Measurements from ENCODE around the gene MDFIC. TPM values are rescaled to one million over a fixed set of nuclear protein-coding genes. Genes with fewer than 3 reads are reported as not detected.

MDFIC gene
- total and polyA plus RNA-seq, 2 donors (not counting 1 experiment from before 2014, with no cell fraction given) = 19.6 to 66.1 TPM

DNA sequence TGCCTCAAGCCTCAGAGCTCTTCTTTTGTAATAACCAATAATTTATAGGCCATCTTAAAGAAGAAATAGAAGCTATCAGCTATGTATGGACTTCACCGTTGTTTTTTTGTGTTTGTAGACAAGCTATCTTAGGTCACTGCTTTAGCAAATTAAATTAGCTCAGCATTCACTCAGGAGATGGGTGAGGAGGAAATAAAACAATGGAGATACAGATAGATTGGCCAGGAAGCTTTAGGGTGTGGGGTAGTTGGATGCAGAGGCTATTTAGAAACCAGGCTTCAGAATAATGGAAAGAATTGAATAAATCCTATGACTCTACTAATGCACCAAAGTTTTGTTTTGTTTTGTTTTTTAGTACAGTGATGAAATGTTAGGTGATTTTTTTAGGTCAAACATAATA, 66.1 kb downstream of the MDFIC start:
- whole genome bisulfite sequencing (ENCODE audit: insufficient coverage) = no CpG with 5 or more reads among the region's 1 CpG
- peaks cover 4% of the 10 kb centered on the region for H3K79me2 ChIP-seq (ENCODE audit: control insufficient read depth, insufficient read depth, low read length)
- H3K36me3 ChIP-seq (replicated peaks in 1 of 2; ENCODE audit: control extremely low read depth in 1 of 2, control insufficient read depth in 1 of 2, extremely low read depth in 1 of 2, insufficient read depth in 2 of 2, low read length in 1 of 2) = peaks cover 0 to 9% of the 10 kb centered on the region in 2 experiments
- no peak overlapping the region for H3K4me2 ChIP-seq (replicated peaks; ENCODE audit: low read depth, low read length, poor library complexity, severe bottlenecking)
- peaks cover 10% of the 10 kb centered on the region for H3K4me1 Mint-ChIP-seq
- no peaks in the 10 kb centered on the region for H3K9me3 Mint-ChIP-seq (ENCODE audit: insufficient read depth)
- no peaks in the 10 kb centered on the region for H4K20me1 ChIP-seq (ENCODE audit: control insufficient read depth, insufficient read depth, low read length, poor library complexity, severe bottlenecking)
- H3K27ac Mint-ChIP-seq = no peak overlapping the region
- TF ChIP-seq EZH2 (IDR thresholded peaks at IDR 0.05; ENCODE audit: borderline replicate concordance, insufficient read depth, low read depth, low read length, poor library complexity, severe bottlenecking) = no peak
- TF ChIP-seq, protein P1, sequence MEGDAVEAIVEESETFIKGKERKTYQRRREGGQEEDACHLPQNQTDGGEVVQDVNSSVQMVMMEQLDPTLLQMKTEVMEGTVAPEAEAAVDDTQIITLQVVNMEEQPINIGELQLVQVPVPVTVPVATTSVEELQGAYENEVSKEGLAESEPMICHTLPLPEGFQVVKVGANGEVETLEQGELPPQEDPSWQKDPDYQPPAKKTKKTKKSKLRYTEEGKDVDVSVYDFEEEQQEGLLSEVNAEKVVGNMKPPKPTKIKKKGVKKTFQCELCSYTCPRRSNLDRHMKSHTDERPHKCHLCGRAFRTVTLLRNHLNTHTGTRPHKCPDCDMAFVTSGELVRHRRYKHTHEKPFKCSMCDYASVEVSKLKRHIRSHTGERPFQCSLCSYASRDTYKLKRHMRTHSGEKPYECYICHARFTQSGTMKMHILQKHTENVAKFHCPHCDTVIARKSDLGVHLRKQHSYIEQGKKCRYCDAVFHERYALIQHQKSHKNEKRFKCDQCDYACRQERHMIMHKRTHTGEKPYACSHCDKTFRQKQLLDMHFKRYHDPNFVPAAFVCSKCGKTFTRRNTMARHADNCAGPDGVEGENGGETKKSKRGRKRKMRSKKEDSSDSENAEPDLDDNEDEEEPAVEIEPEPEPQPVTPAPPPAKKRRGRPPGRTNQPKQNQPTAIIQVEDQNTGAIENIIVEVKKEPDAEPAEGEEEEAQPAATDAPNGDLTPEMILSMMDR (IDR thresholded peaks at IDR 0.05) = no peak
- H3K4me3 Mint-ChIP-seq = no peak overlapping the region
- CTCF ChIA-PET = no interaction called here
- POLR2A ChIA-PET = no interaction called here
- H3K27me3 ChIP-seq (replicated peaks in 1 of 4; ENCODE audit: control extremely low read depth in 1 of 4, control insufficient read depth in 3 of 4, insufficient read depth in 4 of 4, low read length in 3 of 4) = no peaks in the 10 kb centered on the region
- H3K9ac ChIP-seq (ENCODE audit: low read length) = no peak overlapping the region
- H3K4me1 ChIP-seq (ENCODE audit: control insufficient read depth in 2 of 2, insufficient read depth in 2 of 2, low read length in 2 of 2) = no peaks in the 10 kb centered on the region
- no peak for DNase-seq
- H2AFZ ChIP-seq (ENCODE audit: insufficient read depth, low read depth, low read length, poor library complexity, severe bottlenecking) = no peak overlapping the region
- no peak overlapping the region for H3K27ac ChIP-seq (ENCODE audit: low read length in 2 of 2)
- no peak for ATAC-seq (ENCODE audit: low read depth)
- no peaks in the 10 kb centered on the region for H3K27me3 Mint-ChIP-seq
- intact Hi-C loops (cut with micrococcal nuclease) = no loop called here
- no peaks in the 10 kb centered on the region for H3K9me3 ChIP-seq (ENCODE audit: control extremely low read depth in 1 of 3, control insufficient read depth in 2 of 3, insufficient read depth in 1 of 3, low read length in 2 of 3)
- H3K4me3 ChIP-seq (ENCODE audit: control extremely low read depth in 1 of 5, extremely low read depth in 1 of 5, insufficient read depth in 1 of 5, low read depth in 2 of 5, low read length in 4 of 5) = no peak overlapping the region

DNA sequence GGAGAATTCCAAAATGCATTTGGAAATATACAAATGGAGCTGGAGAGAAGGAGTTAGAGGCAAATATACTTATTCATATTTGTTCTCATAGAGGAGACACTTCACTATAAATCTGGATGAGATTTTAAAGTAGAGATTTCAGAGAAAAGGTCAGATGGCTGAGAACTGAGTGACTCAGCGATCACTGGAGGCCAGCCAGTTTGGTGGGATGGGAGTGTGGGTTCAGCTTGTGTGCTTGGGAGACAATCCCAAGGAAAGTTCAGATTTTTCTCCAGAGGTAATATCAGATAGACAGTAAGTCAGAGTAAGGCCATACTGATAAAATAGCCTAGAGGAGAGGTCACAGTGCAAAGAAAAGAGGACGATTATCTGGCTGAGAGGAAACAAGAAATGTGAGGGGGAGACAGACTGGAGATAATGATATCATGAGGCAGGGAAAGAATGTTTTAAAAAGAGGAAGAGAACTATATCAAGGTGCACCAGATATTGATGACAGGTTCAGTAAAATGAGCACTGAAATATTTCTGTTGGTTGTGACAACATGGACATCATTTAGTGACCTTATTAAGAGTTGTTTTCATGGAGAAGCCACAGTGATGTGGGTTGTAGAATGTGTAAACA, 67.0 kb downstream of the MDFIC start:
- Mint-ChIP-seq H3K4me3 (no peak overlapping the region), H3K9me3 (ENCODE audit: insufficient read depth) (no peaks in the 10 kb centered on the region), H3K27ac (no peak overlapping the region), H3K27me3 (no peaks in the 10 kb centered on the region), H3K4me1 (peaks cover 15% of the 10 kb centered on the region)
- Histone ChIP-seq H3K79me2 (ENCODE audit: control insufficient read depth, insufficient read depth, low read length) (peaks cover 4% of the 10 kb centered on the region), H3K27me3 (replicated peaks in 1 of 4; ENCODE audit: control extremely low read depth in 1 of 4, control insufficient read depth in 3 of 4, insufficient read depth in 4 of 4, low read length in 3 of 4) (no peaks in the 10 kb centered on the region), H3K4me1 (ENCODE audit: control insufficient read depth in 2 of 2, insufficient read depth in 2 of 2, low read length in 2 of 2) (no peaks in the 10 kb centered on the region), H4K20me1 (ENCODE audit: control insufficient read depth, insufficient read depth, low read length, poor library complexity, severe bottlenecking) (no peaks in the 10 kb centered on the region), H3K4me3 (ENCODE audit: control extremely low read depth in 1 of 5, extremely low read depth in 1 of 5, insufficient read depth in 1 of 5, low read depth in 2 of 5, low read length in 4 of 5) (no peak overlapping the region), H2AFZ (ENCODE audit: insufficient read depth, low read depth, low read length, poor library complexity, severe bottlenecking) (no peak overlapping the region), H3K4me2 (replicated peaks; ENCODE audit: low read depth, low read length, poor library complexity, severe bottlenecking) (no peak overlapping the region), H3K27ac (ENCODE audit: low read length in 2 of 2) (no peak overlapping the region), H3K36me3 (replicated peaks in 1 of 2; ENCODE audit: control extremely low read depth in 1 of 2, control insufficient read depth in 1 of 2, extremely low read depth in 1 of 2, insufficient read depth in 2 of 2, low read length in 1 of 2) (peaks cover 0 to 7% of the 10 kb centered on the region in 2 experiments), H3K9me3 (ENCODE audit: control extremely low read depth in 1 of 3, control insufficient read depth in 2 of 3, insufficient read depth in 1 of 3, low read length in 2 of 3) (no peaks in the 10 kb centered on the region), H3K9ac (ENCODE audit: low read length) (no peak overlapping the region)
- ATAC-seq (ENCODE audit: low read depth) (no peak), DNase-seq (no peak)
- intact Hi-C loops (cut with micrococcal nuclease) = no loop called here
- WGBS (ENCODE audit: insufficient coverage) = 80% methylated on average over 2 of the region's 2 CpGs
- POLR2A ChIA-PET = no interaction called here
- no peak for TF ChIP-seq EZH2 (IDR thresholded peaks at IDR 0.05; ENCODE audit: borderline replicate concordance, insufficient read depth, low read depth, low read length, poor library complexity, severe bottlenecking)
- TF ChIP-seq, protein P1 (IDR thresholded peaks at IDR 0.05) = no peak
- CTCF ChIA-PET = no interaction called here

All from B cell (primary cell).